K562 (cell line): ENCODE data around the gene HP. TPM values are rescaled to one million over a fixed set of nuclear protein-coding genes. Genes with fewer than 3 reads are reported as not detected.

ENCODE experiments used
- BACH1 ChIP-seq: fragments of 200-800 bp; sonication (Bioruptor generic); IDR thresholded peaks from 2 replicates; pipeline ENCODE4 v1.6.1; 2016; ENCODE audit warnings: missing genetic modification characterization, missing compliant biosample characterization
- CBX8 ChIP-seq: fragments of 200-600 bp; sonication (generic); IDR thresholded peaks from 2 replicates; pipeline ENCODE4 v1.6.1; 2012; ENCODE audit warnings: borderline replicate concordance, mixed run types, low read depth, mild to moderate bottlenecking, moderate library complexity, mixed read lengths, low read length, control low read depth, inconsistent platforms; ENCODE audit not compliant: poor library complexity, severe bottlenecking; ENCODE audit errors: extremely low read depth
- CCAR2 ChIP-seq: fragments of 200-400 bp; formaldehyde crosslinking; IDR thresholded peaks from 2 replicates; pipeline ENCODE4 v1.6.1; 2017; ENCODE audit warnings: mild to moderate bottlenecking, low read depth, low read length
- CTBP1 ChIP-seq: fragments of 450-650 bp; IDR thresholded peaks from 2 replicates; pipeline ENCODE4 v1.6.1; 2016; ENCODE audit warnings: borderline replicate concordance
- DACH1 ChIP-seq: fragments of 450-650 bp; IDR thresholded peaks from 2 replicates; pipeline ENCODE4 v1.6.1; 2018; ENCODE audit not compliant: partially characterized antibody
- ELF1 ChIP-seq: fragments of 200-800 bp; sonication (Bioruptor generic); IDR thresholded peaks from 2 replicates; pipeline ENCODE4 v1.6.1; 2016; ENCODE audit warnings: missing genetic modification characterization, missing compliant biosample characterization
- HDGF ChIP-seq: fragments of 450-650 bp; IDR thresholded peaks from 2 replicates; pipeline ENCODE4 v1.6.1; 2016
- KDM2B ChIP-seq: fragments of 250-450 bp; sonication (Bioruptor Pico); IDR thresholded peaks from 2 replicates; pipeline ENCODE4 v1.8.0; 2021; ENCODE audit warnings: mild to moderate bottlenecking, moderate library complexity
- KDM5B ChIP-seq: fragments of 200-600 bp; sonication (generic); IDR thresholded peaks from 2 replicates; pipeline ENCODE4 v1.6.1; 2012; ENCODE audit warnings: low read depth, mild to moderate bottlenecking, moderate library complexity, low read length, control low read depth, inconsistent platforms; ENCODE audit not compliant: insufficient replicate concordance
- MAFF ChIP-seq: IDR thresholded peaks from 2 replicates; pipeline ENCODE4 v1.6.1; 2012; ENCODE audit warnings: low read length, improper control_type of control experiment
- MAFK ChIP-seq: IDR thresholded peaks from 2 replicates; pipeline ENCODE4 v1.6.1; 2011; ENCODE audit warnings: low read length, improper control_type of control experiment
- MTA1 ChIP-seq: fragments of 450-650 bp; IDR thresholded peaks from 2 replicates; pipeline ENCODE4 v1.6.1; 2017; ENCODE audit warnings: borderline replicate concordance
- PCBP2 ChIP-seq: fragments of 200-400 bp; formaldehyde crosslinking; IDR thresholded peaks from 2 replicates; pipeline ENCODE4 v1.6.1; 2018; ENCODE audit warnings: low read length, low read depth, mild to moderate bottlenecking, moderate library complexity; ENCODE audit not compliant: poor library complexity, severe bottlenecking
- SMAD1 ChIP-seq: fragments of 150-350 bp; IDR thresholded peaks from 2 replicates; pipeline ENCODE4 v1.6.1; 2014; ENCODE audit warnings: low read length, low read depth; ENCODE audit not compliant: partially characterized antibody
- SMARCE1 ChIP-seq: fragments of 450-650 bp; IDR thresholded peaks from 2 replicates; pipeline ENCODE4 v1.7.1; 2016; ENCODE audit warnings: mild to moderate bottlenecking
- SREBF2 ChIP-seq: sonication (generic); formaldehyde crosslinking; IDR thresholded peaks from 2 replicates; pipeline ENCODE4 v1.4.0; 2020; ENCODE audit warnings: mild to moderate bottlenecking, missing genetic modification reagents
- TEAD2 ChIP-seq: fragments of 450-650 bp; IDR thresholded peaks from 2 replicates; pipeline ENCODE4 v1.6.1; 2016; ENCODE audit warnings: missing genetic modification characterization, control low read depth, missing compliant biosample characterization
- ZNF324 ChIP-seq: fragments of 250-450 bp; sonication (Bioruptor Pico); IDR thresholded peaks from 2 replicates; pipeline ENCODE4 v1.4.0; 2020; ENCODE audit warnings: mild to moderate bottlenecking
- ZNF384 ChIP-seq: IDR thresholded peaks from 2 replicates; pipeline ENCODE4 v1.6.1; 2012; ENCODE audit warnings: low read depth, low read length, improper control_type of control experiment
- ZNF778 ChIP-seq: fragments of 450-650 bp; formaldehyde crosslinking; IDR thresholded peaks from 2 replicates; pipeline ENCODE4 v1.4.0; 2020; ENCODE audit warnings: mild to moderate bottlenecking, moderate library complexity
- ZSCAN32 ChIP-seq: fragments of 450-650 bp; formaldehyde crosslinking; IDR thresholded peaks from 2 replicates; pipeline ENCODE4 v1.4.0; 2020; ENCODE audit warnings: mild to moderate bottlenecking, moderate library complexity
- polyA plus RNA-seq, 8 experiments: library from polyadenylated mRNA; depleted of rRNA in 4 of 8; stranded (reverse) in 5 of 8; unstranded in 3 of 8; fragments of >200 nt; fragmentation: Nextera tagmentation in 2 of 8; fragmentation: Illumina TruSeq in 1 of 8; extraction: Ambion mirVana in 2 of 8; extraction: Trizol in 1 of 8; gene quantifications; 2 replicates each; pipeline versions ENCODE4 v1.2.1 to v1.2.3, GENCODE V29; 2011 to 2014; ENCODE audit warnings: inconsistent platforms in 1 of 8, missing spikeins in 1 of 8
- total RNA-seq, 7 experiments: library from RNA; depleted of rRNA in 6 of 7; stranded (reverse); fragments of >200 nt in 6 of 7; fragmentation: Illumina TruSeq in 2 of 7; extraction: Trizol in 2 of 7; gene quantifications; 2 replicates each; pipeline versions ENCODE4 v1.2.1 to v1.2.3, GENCODE V29; 2011 to 2021; ENCODE audit warnings: low replicate concordance in 1 of 7
- TF ChIP-seq, protein P1 (sequence below): fragments of 450-650 bp; IDR thresholded peaks from 2 replicates; pipeline ENCODE4 v1.6.1; 2014; ENCODE audit warnings: low read depth, mild to moderate bottlenecking, moderate library complexity, borderline replicate concordance
- TF ChIP-seq, protein P2 (sequence below): sonication (generic); formaldehyde crosslinking; IDR thresholded peaks from 2 replicates; pipeline ENCODE4 v1.9.0; 2022; ENCODE audit warnings: mild to moderate bottlenecking, missing genetic modification reagents
- TF ChIP-seq, protein P3 (sequence below): sonication (generic); formaldehyde crosslinking; IDR thresholded peaks from 2 replicates; pipeline ENCODE4 v1.8.1; 2023; ENCODE audit warnings: mild to moderate bottlenecking, missing genetic modification reagents
- TF ChIP-seq, protein P4 (sequence below): fragments of 450-650 bp; IDR thresholded peaks from 2 replicates; pipeline ENCODE4 v1.6.1; 2018; ENCODE audit warnings: mild to moderate bottlenecking, low read depth; ENCODE audit not compliant: partially characterized antibody

HP gene
- total and polyA plus RNA-seq, 9 of the 15 experiments (the other 6 are each of a cell fraction or from before 2014, with no cell fraction given) = 0.04 to 8.7 TPM; not detected in 7

DNA sequence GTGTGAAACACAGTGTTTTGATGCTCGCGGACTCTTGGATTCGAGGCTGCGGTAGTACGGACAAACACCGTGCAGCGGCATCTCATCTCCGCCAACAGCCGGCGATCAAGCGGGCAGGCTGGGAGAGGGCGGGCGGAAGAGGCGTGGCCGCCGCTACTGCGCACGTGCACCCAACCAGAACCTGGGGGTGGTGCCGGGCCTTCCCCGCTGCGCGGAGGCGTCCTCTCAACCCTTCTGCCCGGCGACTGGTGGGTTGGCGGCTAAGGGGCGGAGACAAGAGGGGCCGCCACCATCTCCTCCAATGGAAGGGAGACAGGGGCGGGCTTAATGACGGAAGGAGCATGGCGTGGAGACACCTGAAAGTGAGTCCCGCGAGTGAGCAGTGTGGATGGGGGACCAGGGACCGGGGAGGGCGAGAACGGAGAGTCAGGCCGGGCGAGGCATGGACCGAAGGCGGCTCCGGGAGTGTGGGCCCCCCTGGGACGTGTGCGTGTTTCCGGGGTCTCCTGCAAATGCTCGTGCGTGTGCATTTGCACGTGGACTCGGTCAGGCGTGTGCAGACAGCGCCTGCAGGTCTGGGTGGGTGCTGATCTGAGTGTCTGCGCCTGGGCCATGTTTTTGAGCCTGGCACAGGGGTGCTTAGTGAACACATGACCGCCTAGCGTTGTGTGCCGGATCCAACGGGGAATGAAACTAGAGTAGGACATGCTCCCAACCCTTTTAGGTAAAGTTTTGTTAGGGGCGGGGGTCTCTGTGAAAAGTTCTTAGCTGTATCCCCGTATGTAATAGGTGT lies 45.7 kb upstream of the HP start, which contains the start of gene DHODH (continued):
- TF ChIP-seq ZNF324 (CRISPR knock-in tag) = no peak
- TF ChIP-seq SMARCE1 = no peak
- TF ChIP-seq, protein P1, sequence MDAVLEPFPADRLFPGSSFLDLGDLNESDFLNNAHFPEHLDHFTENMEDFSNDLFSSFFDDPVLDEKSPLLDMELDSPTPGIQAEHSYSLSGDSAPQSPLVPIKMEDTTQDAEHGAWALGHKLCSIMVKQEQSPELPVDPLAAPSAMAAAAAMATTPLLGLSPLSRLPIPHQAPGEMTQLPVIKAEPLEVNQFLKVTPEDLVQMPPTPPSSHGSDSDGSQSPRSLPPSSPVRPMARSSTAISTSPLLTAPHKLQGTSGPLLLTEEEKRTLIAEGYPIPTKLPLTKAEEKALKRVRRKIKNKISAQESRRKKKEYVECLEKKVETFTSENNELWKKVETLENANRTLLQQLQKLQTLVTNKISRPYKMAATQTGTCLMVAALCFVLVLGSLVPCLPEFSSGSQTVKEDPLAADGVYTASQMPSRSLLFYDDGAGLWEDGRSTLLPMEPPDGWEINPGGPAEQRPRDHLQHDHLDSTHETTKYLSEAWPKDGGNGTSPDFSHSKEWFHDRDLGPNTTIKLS = peak; percentile 51
- no peak for TF ChIP-seq MAFK
- TF ChIP-seq ZSCAN32 (CRISPR knock-in tag) = no peak
- TF ChIP-seq, protein P2, sequence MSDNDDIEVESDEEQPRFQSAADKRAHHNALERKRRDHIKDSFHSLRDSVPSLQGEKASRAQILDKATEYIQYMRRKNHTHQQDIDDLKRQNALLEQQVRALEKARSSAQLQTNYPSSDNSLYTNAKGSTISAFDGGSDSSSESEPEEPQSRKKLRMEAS = peak; percentile 89
- TF ChIP-seq, protein P3, sequence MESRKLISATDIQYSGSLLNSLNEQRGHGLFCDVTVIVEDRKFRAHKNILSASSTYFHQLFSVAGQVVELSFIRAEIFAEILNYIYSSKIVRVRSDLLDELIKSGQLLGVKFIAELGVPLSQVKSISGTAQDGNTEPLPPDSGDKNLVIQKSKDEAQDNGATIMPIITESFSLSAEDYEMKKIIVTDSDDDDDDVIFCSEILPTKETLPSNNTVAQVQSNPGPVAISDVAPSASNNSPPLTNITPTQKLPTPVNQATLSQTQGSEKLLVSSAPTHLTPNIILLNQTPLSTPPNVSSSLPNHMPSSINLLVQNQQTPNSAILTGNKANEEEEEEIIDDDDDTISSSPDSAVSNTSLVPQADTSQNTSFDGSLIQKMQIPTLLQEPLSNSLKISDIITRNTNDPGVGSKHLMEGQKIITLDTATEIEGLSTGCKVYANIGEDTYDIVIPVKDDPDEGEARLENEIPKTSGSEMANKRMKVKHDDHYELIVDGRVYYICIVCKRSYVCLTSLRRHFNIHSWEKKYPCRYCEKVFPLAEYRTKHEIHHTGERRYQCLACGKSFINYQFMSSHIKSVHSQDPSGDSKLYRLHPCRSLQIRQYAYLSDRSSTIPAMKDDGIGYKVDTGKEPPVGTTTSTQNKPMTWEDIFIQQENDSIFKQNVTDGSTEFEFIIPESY = peak; percentile 61
- TF ChIP-seq TEAD2 (tag) = no peak
- no peak for TF ChIP-seq HDGF
- no peak for TF ChIP-seq MAFF
- no peak for TF ChIP-seq SREBF2 (CRISPR knock-in tag)
- TF ChIP-seq CBX8 = no peak
- no peak for TF ChIP-seq ZNF778 (CRISPR knock-in tag)
- no peak for TF ChIP-seq CCAR2
- no peak for TF ChIP-seq KDM2B
- no peak for TF ChIP-seq BACH1 (tag)
- TF ChIP-seq ZNF384 = no peak
- TF ChIP-seq, protein P4, sequence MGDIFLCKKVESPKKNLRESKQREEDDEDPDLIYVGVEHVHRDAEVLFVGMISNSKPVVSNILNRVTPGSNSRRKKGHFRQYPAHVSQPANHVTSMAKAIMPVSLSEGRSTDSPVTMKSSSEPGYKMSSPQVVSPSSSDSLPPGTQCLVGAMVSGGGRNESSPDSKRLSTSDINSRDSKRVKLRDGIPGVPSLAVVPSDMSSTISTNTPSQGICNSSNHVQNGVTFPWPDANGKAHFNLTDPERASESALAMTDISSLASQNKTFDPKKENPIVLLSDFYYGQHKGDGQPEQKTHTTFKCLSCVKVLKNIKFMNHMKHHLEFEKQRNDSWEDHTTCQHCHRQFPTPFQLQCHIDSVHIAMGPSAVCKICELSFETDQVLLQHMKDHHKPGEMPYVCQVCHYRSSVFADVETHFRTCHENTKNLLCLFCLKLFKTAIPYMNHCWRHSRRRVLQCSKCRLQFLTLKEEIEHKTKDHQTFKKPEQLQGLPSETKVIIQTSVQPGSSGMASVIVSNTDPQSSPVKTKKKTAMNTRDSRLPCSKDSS = no peak
- TF ChIP-seq DACH1 = no peak
- 0 out of 2 replicates have a peak, but pooled peaks have one; percentile 36 for TF ChIP-seq ELF1 (tag)
- no peak for TF ChIP-seq SMAD1
- TF ChIP-seq PCBP2 = no peak
- peak; percentile 69 for TF ChIP-seq CTBP1
- no peak for TF ChIP-seq MTA1
- TF ChIP-seq KDM5B = peak; percentile 54
